Activated T-cell treated with anti-CD3 and anti-CD28 coated beads, Interleukin-2, amount 50 U/mL, for 48 hours (primary cell): ENCODE results near the gene TTLL5.

Experiments
- DNase-seq, 2 experiments: peaks; one replicate each; pipeline ENCODE4 v3.0.0-alpha.2; 2020

Gene TTLL5

DNA sequence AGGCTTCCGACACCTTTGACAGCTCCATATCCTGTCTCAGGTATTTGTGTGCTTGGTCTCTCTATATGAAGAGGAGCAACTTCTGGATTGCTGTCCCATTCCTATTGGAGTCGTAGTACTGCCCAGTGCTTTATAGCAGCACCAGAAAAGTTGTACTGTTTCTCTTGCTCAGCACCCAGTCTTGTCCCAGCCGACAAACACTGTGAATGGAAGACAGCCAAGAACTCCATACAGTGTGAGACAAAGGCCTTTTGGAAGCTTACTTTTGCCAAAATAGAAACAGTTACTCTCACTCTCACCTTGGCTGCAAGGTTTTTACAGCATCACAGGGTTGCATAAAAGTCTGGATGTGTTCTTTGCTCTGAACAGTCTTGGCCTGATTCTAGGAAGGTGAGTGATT is 215.5 kb downstream of the TTLL5 start:
- DNase-seq, result no peak

- no peak for DNase-seq
Observed at GRCh38 chr14:75877292-75877691, 216.2 kb downstream of the TTLL5 start.

- DNase-seq, result no peak
Observed at GRCh38 chr14:75877884-75878283, 216.8 kb downstream of the TTLL5 start.

DNA sequence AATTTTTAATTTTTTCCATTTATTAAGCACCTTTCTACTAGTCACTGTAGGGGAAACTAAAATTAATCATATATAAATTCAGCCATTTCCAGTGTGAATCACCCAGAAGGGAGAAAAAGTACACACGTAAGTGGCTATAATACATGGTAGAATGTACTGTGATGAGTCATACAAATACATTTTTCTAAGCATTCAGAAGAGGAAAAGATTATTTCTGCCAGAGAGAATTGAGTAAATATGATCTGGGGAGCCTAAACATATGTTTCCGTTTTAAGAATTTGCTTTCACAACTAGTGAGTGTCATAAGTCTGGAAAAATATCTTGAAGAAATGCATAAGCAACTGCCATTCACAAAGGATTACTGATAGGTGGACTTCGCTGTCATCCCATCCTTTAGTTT is 218.0 kb downstream of the TTLL5 start:
- no peak for DNase-seq

GRCh38 chr14:75880512-75880911 is 219.5 kb downstream of the TTLL5 start:
- DNase-seq, result no peak

DNA sequence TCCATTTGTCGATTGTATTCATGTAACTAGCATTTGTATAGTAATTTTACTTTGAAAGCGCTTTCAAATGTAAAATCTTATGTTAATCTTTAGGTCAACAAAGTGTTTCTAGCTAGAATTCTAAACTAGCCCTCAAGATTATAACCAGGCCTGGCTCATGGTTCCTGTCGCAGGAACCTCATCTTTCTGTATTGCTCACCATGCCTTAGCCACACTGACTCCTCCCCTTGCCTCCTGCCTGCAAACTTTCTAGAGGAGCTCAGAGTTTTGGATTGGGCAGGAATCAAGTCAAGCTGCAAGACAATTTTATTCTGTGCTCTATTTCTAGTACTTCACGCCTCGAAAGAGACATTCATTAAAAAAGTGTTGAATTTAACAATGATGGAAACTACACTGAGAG is 220.9 kb downstream of the TTLL5 start:
- DNase-seq, result no peak

- DNase-seq, result no peak
Observed at GRCh38 chr14:75884198-75884611, 223.2 kb downstream of the TTLL5 start.

- no peak for DNase-seq
Observed at GRCh38 chr14:75885829-75886228, 224.8 kb downstream of the TTLL5 start.

GRCh38 chr14:75886636-75887348 is 225.7 kb downstream of the TTLL5 start:
- DNase-seq, result no peak

DNA sequence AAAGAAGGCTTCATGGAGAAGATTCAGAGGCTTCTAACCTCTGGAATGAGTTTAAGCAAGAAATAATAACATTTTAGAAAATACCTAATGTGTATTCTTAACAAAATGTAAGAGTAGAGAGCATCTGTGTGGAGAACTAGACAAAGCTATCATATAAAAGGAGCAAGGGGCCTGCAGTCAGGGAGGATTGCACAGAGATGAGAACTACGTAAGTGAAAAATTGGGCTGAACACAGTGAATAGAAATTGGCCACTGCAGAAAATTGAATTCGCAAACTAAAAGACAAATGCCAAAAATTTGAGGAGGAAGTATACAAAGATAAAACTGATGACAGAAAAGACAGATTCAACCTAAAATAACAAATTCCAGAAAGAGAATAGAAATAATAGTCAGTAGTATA is 227.9 kb downstream of the TTLL5 start:
- no peak for DNase-seq

DNA sequence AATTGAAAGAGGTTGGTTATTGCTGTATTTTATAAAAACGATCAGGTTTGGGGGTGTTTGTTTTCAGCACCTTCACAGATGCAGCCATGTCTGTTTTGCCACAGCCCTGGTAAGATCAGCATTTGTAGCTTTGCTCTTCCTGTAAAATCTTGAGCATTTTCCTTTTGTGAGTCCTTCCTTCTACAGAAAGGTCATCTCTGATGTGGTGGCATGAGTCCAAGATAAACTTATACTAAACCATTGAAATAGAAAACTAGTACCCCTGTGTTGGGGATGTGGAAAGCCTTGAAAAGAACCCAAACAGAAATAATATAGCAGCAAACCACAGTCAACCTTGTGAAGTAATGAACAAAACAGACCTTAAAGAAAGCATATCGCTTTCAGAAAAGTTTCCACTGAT is 235.3 kb downstream of the TTLL5 start:
- DNase-seq, result no peak

GRCh38 chr14:75904311-75904710 is 243.3 kb downstream of the TTLL5 start:
- DNase-seq, result no peak

GRCh38 chr14:75905147-75905904 is 244.3 kb downstream of the TTLL5 start:
- DNase-seq, result no peak

DNA sequence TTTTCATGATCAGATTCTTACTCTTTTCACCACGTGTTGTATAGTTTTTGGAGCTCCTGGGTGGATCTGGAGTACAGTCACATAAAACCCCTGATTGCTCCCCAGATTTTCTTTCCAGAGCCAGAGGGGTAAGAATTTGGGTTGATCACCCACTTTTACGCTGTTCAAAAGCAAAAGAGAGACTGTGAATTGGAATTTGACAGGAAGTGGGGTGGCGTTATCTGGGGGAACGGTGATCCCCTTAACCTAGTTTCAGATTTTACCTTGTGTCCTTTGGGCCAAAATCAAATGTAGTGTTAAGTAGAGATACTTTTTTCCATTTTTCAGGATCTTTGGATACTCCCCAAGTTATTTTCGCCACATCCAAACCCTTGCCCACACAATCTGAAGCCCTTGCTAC is 245.2 kb downstream of the TTLL5 start:
- no peak for DNase-seq

GRCh38 chr14:75906680-75907280 is 245.7 kb downstream of the TTLL5 start:
- DNase-seq, result peak; percentile 63 to 68

- no peak for DNase-seq
Observed at GRCh38 chr14:75907756-75908359, 246.8 kb downstream of the TTLL5 start.

- no peak for DNase-seq
Observed at GRCh38 chr14:75909630-75910029, 248.6 kb downstream of the TTLL5 start.

GRCh38 chr14:75910048-75910447 is 249.0 kb downstream of the TTLL5 start:
- DNase-seq, result no peak

DNA sequence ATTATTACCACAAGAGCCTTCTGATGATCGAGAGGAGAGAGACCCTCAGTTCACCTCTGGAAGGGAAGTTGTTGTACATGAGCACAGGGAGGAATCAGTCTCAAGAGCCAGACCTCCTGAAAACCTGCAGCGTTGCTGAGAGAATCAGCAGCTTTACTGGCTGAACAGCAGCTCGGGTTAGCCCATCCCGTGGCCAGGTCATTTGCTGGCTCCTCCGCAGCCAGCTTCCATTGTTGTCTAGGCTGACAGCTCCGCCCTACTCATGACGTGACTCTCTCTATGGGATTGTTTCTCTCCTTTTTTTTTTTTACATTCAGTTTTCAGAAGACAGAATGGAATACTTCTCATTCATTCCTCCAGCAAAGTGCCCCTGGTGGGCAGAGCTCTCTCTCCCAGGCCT is 250.8 kb downstream of the TTLL5 start:
- no peak for DNase-seq

GRCh38 chr14:75913183-75913582 is 252.1 kb downstream of the TTLL5 start:
- no peak for DNase-seq

DNA sequence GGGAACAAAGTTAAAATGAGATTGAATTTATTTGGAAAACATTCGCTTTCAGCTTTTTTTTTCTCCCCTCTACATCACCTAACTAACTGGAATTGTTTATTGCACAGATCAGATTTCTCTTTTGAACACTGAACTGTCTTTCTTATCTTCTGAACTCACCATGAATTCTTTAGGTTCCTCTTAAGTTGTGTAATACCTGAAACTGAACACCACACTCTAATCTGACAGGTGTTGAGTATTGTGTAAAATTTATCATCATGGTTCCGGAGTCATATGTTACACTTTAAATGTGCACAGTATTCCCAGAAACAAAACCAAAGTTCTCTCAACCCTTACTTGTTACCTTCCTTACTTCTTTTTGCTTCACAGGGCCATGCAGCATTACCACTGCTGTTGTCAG is 254.0 kb downstream of the TTLL5 start:
- no peak for DNase-seq

DNA sequence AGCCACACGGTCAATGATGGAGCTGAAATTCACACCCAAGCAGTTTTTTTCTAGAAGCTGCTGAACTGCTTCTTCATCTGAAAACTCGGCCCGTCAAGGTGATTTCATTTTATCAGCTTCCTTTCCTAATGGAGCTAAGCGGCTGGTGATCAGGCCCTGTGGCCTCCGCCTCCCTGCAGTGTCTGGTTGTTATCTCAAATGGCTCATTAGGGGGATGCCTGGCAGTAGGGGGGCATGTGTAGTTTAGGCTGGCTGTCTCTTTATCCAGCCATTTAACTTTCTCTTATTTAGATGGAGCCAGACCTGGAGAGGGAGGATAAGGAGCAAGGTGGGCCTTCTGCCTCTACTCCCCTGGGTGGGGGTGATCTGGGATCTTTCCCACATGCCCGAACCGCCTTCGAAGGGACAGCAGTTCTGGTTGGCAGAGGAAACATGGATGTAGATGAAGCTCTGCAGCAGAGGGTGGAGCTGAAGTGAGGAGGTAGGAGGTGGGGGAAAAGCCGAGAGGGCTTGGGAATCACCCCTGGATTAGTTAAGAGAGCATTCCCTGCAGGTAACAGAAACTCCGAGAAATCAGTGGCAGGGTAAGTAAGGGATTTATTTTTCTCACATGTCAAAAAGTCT is 256.4 kb downstream of the TTLL5 start:
- DNase-seq, result no peak

DNA sequence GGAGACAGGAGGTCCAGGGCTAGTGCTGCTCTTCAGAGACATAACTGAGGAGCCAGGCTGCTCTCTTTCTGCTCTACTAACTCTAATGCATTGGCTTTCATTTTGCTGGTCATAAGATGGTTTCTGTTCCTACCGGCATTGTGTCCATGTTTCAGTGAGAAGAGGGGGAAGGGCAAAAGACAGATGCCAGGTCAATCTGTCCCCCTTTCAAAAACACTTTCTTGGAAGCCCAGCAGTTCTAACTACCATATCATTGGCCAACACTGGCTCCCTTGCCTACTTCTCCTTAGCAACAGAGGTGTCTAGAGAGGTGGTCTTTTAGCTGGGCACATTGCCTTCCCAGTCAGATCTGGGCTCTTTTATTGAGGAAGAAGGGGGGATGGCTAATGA is 256.9 kb downstream of the TTLL5 start:
- no peak for DNase-seq
